ENCODE measurements around the gene CDH13. TPM values are rescaled to one million over a fixed set of nuclear protein-coding genes. Genes with fewer than 3 reads are reported as not detected.

Gene CDH13
- total RNA-seq, 1 donor: under 0.01 TPM

- DNase-seq (ENCODE audit: low read depth in 2 of 3, low spot score in 2 of 3): no peak
Observed at GRCh38 chr16:82732461-82732860, 105.7 kb downstream of the CDH13 start.

GRCh38 chr16:82735186-82735585, 108.4 kb downstream of the CDH13 start:
- no peak for DNase-seq (ENCODE audit: low read depth in 2 of 3, low spot score in 2 of 3)

DNA sequence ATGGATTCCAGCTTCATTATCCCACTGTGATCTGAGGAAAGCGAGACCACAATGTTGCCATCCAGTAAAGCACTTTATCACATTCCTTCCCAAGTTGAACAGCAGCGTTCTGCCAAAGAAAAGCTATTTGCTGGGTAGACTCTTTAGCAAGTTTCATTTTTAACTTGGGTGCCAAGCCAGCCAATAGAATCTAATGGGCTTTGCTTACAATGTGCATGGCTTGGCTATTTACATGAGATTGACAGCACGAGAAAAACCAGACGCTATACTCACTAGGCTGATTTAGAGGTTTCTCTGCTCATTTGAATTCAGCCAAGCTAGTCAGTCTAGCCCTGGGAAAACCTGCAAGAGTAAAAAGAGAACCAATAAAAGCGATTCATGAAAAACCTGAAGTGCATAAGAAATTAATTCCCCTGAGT, 108.9 kb downstream of the CDH13 start:
- no peak for DNase-seq (ENCODE audit: low read depth in 2 of 3, low spot score in 2 of 3)

GRCh38 chr16:82736224-82736623, 109.5 kb downstream of the CDH13 start:
- DNase-seq (ENCODE audit: low read depth in 2 of 3, low spot score in 2 of 3): no peak

- DNase-seq (ENCODE audit: low read depth in 2 of 3, low spot score in 2 of 3): no peak
Observed at GRCh38 chr16:82738699-82739098, 111.9 kb downstream of the CDH13 start.

DNA sequence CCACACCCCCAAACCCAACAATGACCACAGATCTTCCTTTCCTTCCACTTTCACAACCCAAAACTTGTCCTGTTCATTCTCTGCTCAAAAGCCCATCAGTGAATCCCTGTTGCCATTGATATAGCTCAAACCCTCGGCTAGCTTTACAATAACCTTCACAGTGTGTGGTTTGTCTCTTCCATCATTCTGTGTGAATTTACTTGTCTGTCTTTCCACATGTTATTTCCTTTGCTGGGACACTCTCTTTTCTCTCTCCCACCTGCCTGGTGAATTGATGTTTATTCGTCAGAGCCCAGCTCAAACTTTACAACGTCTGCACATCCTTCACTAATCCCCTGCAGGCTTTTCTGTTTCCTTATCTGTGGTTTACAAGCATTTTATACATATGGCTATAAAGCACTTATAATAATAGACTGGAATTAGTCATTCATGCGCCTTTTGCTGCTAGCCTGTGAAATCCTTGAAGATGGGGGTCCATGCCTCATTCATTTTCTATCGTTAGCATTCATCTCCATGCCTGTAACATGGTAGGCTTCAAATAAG, 114.4 kb downstream of the CDH13 start:
- no peak for DNase-seq (ENCODE audit: low read depth in 2 of 3, low spot score in 2 of 3)

GRCh38 chr16:82744958-82745357, 118.2 kb downstream of the CDH13 start:
- no peak for DNase-seq (ENCODE audit: low read depth in 2 of 3, low spot score in 2 of 3)

DNA sequence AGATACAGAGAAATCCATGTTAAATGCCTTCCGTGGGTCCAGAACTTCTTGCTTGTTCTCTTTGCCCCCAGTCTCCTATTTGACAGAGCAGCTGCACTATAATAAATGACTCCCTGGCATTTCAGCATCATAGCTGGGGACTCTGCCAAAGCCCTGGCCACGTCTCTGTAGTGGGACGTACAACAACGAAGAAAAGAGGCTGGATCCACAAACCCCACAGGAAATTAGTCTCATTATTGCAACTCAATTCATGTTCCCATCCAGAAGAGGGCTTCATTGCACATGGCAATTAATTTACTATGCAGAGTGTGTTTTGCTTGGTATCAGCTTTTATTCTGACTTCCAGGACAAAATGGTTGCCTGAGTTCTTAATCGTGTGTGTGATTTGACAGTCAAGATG, 121.3 kb downstream of the CDH13 start:
- DNase-seq (ENCODE audit: low read depth in 2 of 3, low spot score in 2 of 3): peak in 2 of 3 donors; percentile 27 to 33

GRCh38 chr16:82750068-82750467, 123.3 kb downstream of the CDH13 start:
- peak in 2 of 3 donors; percentile 21 to 65 for DNase-seq (ENCODE audit: low read depth in 2 of 3, low spot score in 2 of 3)

- no peak for DNase-seq (ENCODE audit: low read depth in 2 of 3, low spot score in 2 of 3)
Observed at GRCh38 chr16:82751020-82751419, 124.3 kb downstream of the CDH13 start.

DNA sequence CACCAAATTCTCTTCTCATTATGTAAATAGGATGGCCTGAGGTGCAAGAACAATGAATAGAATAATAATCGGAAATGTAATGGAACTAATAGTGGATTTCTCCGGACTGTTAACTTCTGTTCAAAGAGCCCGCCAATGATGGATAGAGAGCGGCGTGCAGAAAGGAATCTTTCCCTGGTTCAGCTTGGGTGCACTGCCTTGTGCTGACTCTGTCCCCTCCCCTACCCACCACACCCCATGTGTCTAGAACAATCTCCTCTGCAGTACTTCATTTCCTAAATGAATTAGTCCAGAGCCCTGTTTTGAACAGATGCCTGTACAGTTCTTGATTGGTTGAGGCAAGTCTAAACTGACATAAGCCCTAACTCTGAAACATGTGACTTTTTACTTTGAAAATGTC, 125.4 kb downstream of the CDH13 start:
- no peak for DNase-seq (ENCODE audit: low read depth in 2 of 3, low spot score in 2 of 3)

GRCh38 chr16:82753821-82754220, 127.1 kb downstream of the CDH13 start:
- no peak for DNase-seq (ENCODE audit: low read depth in 2 of 3, low spot score in 2 of 3)

DNA sequence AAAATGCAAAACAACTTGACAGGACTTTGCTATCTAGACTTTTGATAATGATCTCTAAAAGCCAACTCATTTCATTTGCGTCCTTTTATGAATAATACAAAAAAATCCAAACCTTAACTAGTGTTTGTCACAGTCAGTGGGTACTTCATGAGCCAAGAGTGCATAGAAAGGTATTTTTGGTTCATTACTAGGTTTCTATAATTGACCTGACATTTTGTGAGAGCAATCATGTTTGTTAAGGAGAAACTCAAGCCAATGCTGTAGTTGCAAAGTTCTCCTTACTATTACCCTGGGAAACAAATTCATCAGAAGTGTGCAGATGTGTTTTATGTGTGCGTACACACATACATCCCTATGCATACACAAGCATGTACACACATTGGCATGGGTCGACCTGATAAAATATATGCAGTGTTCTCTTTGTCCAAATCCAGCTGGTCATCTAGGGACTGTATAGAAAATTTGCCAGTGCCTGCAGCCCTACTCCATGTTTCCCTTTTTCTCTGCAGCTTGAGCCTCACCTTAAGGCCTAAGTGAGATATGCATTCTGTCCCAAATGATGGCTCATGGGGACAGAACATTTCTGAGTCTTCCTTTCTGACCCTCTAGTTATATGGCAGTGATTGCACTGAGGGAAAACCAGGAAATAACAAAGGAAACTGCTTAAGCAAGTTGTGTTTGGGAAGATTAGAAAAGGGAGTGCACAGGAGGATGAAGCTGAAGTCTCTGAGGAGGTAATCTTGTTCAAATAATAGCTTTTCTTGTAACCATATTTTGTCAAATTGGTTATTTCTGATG, 128.1 kb downstream of the CDH13 start:
- DNase-seq (ENCODE audit: low read depth in 2 of 3, low spot score in 2 of 3): no peak

- DNase-seq (ENCODE audit: low read depth in 2 of 3, low spot score in 2 of 3): peak in 1 of 3 donors; percentile 58
Observed at GRCh38 chr16:82755570-82756282, 129.0 kb downstream of the CDH13 start.

DNA sequence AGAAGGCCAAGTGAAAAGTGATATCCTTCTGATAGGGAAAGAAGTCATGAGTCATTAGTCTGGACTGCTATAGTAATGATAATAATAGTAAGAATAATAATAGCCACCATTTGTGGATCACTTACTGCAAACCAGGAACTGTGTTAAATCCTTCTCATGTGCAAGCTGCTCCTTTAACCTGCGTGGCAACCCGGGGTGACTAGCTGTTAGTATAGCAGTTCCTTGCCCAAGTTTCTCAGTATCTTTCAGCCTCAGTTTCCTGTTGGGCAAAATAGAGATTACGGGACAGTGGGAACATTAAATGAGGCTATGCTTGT, 129.5 kb downstream of the CDH13 start:
- DNase-seq (ENCODE audit: low read depth in 2 of 3, low spot score in 2 of 3): peak in 1 of 3 donors; percentile 16

GRCh38 chr16:82758406-82758805, 131.6 kb downstream of the CDH13 start:
- no peak for DNase-seq (ENCODE audit: low read depth in 2 of 3, low spot score in 2 of 3)

DNA sequence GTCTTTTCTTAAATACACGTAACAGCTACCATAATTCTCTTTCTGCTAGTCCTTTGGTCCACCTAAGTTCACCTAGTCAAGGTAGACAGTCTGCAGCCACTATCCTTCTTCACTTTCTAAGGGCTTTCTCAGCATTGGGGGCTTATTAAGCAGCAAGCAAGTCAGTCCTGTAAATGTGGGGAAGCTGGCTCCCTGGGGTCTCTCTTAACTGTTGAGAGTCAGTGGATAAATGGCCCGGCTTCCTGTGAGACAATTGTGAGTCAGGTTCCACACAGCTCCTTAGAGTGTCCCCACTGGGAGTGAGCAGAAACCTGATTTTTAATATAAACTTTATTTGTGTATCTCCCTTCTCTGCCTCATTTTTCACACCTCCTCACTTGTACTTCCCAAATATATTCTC, 132.1 kb downstream of the CDH13 start:
- DNase-seq (ENCODE audit: low read depth in 2 of 3, low spot score in 2 of 3): no peak

DNA sequence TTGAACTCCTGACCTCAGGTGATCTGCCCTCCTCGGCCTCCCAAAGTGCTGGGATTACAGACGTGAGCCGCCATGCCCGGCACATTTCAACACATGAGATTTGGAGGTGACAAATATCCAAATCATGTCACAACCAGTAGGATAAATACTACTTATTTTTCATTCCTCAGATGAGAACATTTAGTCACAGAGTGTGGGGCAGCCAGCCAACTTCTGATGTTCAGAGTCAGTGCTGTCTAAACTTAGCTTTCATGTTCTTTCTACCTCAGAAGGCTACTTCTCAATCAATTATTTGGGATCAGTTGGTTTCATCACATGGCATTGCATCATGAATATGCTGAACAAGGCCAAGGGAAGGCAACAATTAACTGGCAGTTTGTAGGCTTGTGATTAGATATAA, 134.5 kb downstream of the CDH13 start:
- DNase-seq (ENCODE audit: low read depth in 2 of 3, low spot score in 2 of 3): no peak

- peak in 1 of 3 donors; percentile 60 for DNase-seq (ENCODE audit: low read depth in 2 of 3, low spot score in 2 of 3)
Observed at GRCh38 chr16:82761858-82762257, 135.1 kb downstream of the CDH13 start.

DNA sequence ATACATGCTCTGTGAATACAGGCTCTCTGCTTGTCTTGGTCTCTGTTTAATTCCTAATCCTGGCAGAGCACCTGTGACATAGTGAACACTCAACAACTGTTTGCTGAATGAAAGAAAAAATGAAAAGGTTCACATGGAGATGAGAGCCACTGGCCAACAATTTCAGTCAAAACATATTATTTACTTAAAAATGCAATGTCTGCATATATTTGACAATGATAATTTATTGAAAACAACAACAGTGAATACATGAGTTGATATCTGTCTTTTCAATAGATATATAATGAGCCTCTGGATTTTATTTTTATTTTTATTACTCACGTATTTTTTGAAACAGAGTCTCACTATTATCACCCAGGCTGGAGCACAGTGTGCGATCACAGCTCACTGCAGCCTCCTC, 136.6 kb downstream of the CDH13 start:
- no peak for DNase-seq (ENCODE audit: low read depth in 2 of 3, low spot score in 2 of 3)

- no peak for DNase-seq (ENCODE audit: low read depth in 2 of 3, low spot score in 2 of 3)
Observed at GRCh38 chr16:82767198-82767597, 140.4 kb downstream of the CDH13 start.

DNA sequence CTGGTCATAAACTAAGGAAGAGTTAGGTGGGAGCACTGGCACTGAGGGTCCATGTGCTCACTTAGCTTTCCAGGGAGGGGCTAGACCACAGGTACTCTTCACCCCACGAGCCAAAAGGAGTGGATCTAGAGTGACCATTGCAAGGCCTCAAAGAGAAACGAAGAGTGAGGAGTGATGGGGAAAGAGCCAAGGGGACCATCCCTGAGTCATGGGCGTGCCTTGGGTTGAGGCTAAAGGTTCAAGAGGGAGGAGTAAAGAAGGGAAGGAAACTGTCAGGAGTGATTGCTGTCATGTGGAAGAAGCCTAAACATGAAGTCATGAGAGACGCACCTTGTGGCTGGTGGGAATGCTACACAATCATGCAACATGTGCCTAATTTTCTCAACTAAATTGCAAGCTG, 141.0 kb downstream of the CDH13 start:
- no peak for DNase-seq (ENCODE audit: low read depth in 2 of 3, low spot score in 2 of 3)

Measured in hematopoietic multipotent progenitor cell (in vitro differentiated cells).